ENCODE measurements around the gene DHX38. TPM values are rescaled to one million over a fixed set of nuclear protein-coding genes. Genes with fewer than 3 reads are reported as not detected.

The DHX38 gene
- total and polyA plus RNA-seq, 2 of the 13 experiments (the other 11 are each of a cell fraction or from before 2014, with no cell fraction given) = 54.4 to 85.9 TPM

- peak; percentile 84 for TF ChIP-seq ZBTB40 (IDR thresholded peaks at IDR 0.05)
- no peak for TF ChIP-seq ZBTB40 (CRISPR knock-in tag; IDR thresholded peaks at IDR 0.05)
- peak; percentile 96 for TF ChIP-seq SP2 (CRISPR knock-in tag; IDR thresholded peaks at IDR 0.05)
- TF ChIP-seq ZNF720 (CRISPR knock-in tag; IDR thresholded peaks at IDR 0.05) = no peak
- no peak for TF ChIP-seq IKZF4 (CRISPR knock-in tag; IDR thresholded peaks at IDR 0.05; ENCODE audit: borderline replicate concordance, low read depth, not compliant biosample characterization)
- TF ChIP-seq, protein P1, sequence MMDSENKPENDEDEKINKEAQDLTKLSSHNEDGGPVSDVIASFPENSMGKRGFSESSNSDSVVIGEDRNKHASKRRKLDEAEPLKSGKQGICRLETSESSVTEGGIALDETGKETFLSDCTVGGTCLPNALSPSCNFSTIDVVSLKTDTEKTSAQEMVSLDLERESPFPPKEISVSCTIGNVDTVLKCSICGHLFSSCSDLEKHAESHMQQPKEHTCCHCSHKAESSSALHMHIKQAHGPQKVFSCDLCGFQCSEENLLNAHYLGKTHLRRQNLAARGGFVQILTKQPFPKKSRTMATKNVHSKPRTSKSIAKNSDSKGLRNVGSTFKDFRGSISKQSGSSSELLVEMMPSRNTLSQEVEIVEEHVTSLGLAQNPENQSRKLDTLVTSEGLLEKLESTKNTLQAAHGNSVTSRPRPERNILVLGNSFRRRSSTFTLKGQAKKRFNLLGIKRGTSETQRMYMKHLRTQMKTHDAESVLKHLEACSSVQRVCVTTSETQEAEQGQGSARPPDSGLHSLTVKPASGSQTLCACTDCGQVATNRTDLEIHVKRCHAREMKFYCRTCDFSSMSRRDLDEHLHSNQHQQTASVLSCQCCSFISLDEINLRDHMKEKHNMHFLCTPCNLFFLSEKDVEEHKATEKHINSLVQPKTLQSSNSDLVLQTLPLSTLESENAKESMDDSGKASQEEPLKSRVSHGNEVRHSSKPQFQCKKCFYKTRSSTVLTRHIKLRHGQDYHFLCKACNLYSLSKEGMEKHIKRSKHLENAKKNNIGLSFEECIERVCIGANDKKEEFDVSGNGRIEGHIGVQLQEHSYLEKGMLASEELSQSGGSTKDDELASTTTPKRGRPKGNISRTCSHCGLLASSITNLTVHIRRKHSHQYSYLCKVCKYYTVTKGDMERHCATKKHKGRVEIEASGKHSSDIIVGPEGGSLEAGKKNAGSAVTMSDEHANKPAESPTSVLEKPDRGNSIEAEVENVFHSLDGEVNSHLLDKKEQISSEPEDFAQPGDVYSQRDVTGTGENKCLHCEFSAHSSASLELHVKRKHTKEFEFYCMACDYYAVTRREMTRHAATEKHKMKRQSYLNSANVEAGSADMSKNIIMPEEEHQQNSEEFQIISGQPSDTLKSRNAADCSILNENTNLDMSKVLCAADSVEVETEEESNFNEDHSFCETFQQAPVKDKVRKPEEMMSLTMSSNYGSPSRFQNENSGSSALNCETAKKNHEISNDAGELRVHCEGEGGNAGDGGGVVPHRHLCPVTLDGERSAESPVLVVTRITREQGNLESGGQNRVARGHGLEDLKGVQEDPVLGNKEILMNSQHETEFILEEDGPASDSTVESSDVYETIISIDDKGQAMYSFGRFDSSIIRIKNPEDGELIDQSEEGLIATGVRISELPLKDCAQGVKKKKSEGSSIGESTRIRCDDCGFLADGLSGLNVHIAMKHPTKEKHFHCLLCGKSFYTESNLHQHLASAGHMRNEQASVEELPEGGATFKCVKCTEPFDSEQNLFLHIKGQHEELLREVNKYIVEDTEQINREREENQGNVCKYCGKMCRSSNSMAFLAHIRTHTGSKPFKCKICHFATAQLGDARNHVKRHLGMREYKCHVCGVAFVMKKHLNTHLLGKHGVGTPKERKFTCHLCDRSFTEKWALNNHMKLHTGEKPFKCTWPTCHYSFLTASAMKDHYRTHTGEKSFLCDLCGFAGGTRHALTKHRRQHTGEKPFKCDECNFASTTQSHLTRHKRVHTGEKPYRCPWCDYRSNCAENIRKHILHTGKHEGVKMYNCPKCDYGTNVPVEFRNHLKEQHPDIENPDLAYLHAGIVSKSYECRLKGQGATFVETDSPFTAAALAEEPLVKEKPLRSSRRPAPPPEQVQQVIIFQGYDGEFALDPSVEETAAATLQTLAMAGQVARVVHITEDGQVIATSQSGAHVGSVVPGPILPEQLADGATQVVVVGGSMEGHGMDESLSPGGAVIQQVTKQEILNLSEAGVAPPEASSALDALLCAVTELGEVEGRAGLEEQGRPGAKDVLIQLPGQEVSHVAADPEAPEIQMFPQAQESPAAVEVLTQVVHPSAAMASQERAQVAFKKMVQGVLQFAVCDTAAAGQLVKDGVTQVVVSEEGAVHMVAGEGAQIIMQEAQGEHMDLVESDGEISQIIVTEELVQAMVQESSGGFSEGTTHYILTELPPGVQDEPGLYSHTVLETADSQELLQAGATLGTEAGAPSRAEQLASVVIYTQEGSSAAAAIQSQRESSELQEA (CRISPR knock-in tag; IDR thresholded peaks at IDR 0.05; ENCODE audit: not compliant biosample characterization) = peak; percentile 93
- TF ChIP-seq, protein P2, sequence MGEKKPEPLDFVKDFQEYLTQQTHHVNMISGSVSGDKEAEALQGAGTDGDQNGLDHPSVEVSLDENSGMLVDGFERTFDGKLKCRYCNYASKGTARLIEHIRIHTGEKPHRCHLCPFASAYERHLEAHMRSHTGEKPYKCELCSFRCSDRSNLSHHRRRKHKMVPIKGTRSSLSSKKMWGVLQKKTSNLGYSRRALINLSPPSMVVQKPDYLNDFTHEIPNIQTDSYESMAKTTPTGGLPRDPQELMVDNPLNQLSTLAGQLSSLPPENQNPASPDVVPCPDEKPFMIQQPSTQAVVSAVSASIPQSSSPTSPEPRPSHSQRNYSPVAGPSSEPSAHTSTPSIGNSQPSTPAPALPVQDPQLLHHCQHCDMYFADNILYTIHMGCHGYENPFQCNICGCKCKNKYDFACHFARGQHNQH (CRISPR knock-in tag; IDR thresholded peaks at IDR 0.05) = peak; percentile 100
- TF ChIP-seq JDP2 (CRISPR knock-in tag; IDR thresholded peaks at IDR 0.05; ENCODE audit: borderline replicate concordance) = no peak
- no peak for TF ChIP-seq ATF3 (CRISPR knock-in tag; IDR thresholded peaks at IDR 0.05)
Observed at GRCh38 chr16:72093448-72094265, at the start of gene DHX38, which contains the start of gene TXNL4B (continued).
